DMS 273 treated with DMSO at 0.1 percent for 48 hours (cell line): ENCODE results near the gene RALY.

Experiments used
- DNase-seq: peaks from one replicate; lab custom pipeline; 2025; lab: John Stamatoyannopoulos, UW

Gene RALY

DNA sequence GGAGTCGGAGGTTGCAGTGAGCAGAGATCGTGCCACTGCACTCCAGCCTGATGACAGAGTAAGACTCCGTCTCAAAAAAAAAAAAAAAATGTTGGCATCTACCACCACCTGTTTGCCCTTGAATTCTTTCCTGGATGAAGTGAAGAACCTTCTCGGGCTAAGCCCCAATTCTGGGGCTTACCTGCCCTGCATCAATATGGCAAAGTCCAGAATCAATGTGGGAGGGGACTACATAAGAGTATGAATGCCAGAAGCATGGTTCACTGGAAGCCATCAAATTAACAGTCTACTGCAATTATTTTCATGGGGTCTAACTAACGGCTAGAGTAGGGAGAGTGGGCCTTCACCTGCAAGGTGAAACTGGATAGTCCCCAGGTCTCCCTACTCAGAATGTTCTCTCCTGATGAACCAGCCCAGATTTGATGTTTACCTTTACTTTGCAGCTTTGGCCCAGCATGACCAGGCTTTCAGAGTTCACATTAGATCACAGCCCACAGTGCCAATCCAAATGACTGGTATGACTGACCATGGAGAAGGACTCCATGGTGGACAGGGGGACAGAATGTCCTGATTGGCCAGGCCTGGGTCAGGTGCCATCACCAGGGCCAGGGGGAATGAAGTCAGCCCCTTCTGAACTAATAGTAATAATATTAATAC is 7.0 kb upstream of the RALY start:
- no peak for DNase-seq

DNA sequence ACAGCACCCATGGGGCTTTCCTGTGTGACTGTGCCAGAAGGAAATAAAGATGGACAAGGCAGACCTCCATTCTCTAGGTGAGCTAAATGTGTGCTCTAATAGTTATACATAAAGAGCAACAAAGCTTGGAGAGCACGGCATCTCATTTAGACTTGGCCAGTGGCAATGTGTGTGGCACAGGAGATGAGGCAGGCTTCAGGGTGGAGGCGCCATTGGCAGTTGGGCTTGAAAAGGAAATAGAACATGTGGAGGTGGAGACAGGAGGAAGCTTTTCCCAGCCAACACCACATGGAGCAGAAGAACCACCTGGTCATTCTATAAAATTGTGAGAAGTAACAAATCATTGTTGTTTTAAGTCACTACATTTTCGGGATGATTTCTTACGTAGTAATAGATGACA is 3.6 kb upstream of the RALY start:
- DNase-seq: no peak

- DNase-seq: no peak
Measured at GRCh38 chr20:33991502-33991901, 2.2 kb upstream of the RALY start.

DNA sequence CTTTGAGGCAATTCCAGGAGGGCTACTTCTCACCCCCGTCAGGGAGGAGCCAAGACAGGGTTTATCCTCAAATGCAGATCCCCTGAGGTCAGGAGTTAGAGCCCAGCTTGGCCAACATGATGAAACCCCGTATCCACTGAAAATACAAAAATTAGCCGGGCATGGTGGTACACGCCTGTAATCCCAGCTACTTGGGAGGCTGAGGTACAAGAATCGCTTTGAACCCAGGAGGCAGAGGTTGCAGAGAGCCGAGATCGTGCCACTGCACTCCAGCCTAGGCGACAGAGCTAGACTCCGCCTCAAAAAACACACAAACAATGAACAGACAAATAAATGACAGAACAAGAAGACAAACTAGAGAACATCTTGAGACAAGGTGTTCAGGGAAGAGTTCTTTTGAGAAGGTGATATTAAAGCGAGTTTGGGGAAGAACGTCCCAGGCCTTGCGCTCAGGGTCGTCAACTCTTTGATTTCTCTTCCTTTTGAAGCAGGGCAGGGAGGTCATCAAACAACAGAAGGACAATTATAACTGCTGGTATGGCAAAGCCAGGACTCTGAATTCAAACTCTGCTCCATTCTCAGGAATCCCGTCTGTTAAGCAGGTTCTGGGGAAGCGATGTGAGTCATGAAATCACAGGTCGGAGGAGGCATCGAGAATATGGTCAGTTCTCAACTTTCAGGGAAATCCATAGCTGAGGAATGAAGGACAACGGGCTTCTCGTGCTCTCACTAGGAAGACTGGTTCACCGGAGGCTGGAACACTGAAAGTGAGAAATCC is 1.4 kb upstream of the RALY start:
- no peak for DNase-seq

GRCh38 chr20:33992923-33993575 is 662 bp upstream of the RALY start:
- DNase-seq: peak; percentile 97

GRCh38 chr20:33994222-33994913 is 657 bp downstream of the RALY start:
- peak; percentile 14 for DNase-seq

DNA sequence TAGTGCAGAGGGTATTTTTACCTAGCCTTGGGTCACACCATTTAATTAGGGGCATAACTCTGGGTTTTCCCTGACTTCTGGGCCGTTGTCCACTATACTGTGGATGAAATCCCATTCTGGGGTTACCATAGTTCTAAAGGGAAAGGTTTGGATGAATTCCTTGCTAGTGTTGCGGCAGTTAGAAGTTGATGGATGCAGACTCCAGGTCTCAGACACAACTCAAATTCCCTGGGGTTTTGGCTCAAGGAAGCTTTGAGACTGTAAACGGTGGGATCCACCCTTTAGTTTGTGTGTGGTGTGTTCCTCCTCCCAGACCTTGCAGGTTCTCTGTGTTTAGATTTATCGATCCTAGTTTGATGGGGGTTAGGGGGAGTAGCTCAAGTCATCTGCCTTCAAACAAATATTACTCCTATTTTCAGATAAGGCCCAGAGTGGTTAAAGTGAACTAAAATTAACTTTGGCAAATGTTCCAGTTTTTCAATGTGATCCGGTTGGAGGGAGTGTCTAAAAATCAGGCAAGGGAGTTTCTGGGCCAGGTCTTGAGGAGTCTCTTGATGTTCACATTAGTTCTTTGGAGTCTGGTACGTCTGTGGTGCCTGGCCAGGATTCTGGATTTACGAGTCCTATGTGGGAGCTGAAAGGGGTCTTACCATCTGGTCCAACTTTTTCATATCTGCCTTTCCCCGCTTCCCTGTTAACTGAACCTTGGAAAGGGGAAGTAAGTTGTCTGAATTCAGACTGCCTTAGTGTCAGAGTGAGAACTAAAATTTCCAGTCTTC is 1.5 kb downstream of the RALY start:
- DNase-seq: no peak

- DNase-seq: no peak
Measured at GRCh38 chr20:33999025-33999649, 5.4 kb downstream of the RALY start.

- DNase-seq: no peak
Measured at GRCh38 chr20:34001378-34001777, 7.7 kb downstream of the RALY start.

DNA sequence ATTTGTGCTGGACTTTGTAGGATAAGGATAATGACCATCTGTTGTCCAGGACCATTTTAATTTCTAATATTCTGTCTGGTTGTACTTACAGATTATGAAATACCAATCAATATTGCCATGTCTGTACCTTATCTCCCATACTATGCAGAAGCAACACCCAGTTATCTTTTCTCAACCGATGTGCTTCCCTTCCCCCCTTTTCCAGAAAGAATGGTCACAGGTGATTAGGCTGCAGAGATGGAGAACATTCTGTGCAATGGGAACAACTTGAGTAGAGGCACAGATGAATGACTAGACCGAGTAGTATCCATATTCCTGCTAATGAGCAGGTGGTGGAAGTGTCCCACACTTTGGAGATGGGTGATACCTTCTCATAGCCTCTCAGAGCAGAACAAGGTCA is 10.5 kb downstream of the RALY start:
- DNase-seq: no peak

GRCh38 chr20:34004790-34005457 is 11.2 kb downstream of the RALY start:
- no peak for DNase-seq

DNA sequence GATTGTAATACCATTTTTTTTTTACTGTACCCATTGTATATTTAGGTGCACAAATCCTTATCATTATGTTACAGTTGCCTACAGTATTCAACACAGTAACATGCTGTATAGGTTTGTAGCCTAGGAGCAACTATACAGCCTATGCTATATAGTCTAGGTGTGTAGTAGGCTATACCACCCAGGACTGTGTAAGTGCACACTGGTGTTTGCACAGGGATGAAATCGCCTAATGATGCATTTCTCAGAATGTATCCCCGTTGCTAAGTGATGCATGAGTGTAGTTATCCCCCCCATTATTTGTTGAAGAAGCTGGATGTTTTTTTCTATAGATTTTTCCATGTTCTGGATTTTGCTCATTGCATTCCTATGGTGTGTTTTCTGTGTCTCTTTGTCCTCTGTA is 12.9 kb downstream of the RALY start:
- DNase-seq: no peak

GRCh38 chr20:34008477-34008876 is 14.8 kb downstream of the RALY start:
- no peak for DNase-seq

- DNase-seq: no peak
Measured at GRCh38 chr20:34010405-34010931, 16.8 kb downstream of the RALY start.

GRCh38 chr20:34011275-34011674 is 17.6 kb downstream of the RALY start:
- DNase-seq: no peak

GRCh38 chr20:34012330-34012729 is 18.6 kb downstream of the RALY start:
- DNase-seq: no peak

DNA sequence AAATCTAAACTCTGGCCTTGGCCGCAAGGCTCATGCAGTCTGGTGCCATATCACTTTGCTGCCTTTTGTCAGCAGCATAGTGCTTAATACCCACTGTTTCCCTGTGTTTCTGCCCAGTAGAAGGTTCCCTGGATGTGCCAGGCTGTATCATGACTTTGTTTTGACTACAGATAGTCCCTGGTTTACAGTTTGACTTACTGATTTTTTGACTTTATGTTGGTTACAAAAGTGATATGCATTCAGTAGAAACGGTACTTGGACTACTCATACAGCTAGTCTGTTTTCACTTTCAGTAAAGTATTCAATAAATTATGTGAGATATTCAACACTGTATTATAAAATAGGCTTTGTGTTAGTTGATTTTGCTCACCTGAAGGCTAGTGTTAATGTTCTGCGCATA is 19.0 kb downstream of the RALY start:
- no peak for DNase-seq

DNA sequence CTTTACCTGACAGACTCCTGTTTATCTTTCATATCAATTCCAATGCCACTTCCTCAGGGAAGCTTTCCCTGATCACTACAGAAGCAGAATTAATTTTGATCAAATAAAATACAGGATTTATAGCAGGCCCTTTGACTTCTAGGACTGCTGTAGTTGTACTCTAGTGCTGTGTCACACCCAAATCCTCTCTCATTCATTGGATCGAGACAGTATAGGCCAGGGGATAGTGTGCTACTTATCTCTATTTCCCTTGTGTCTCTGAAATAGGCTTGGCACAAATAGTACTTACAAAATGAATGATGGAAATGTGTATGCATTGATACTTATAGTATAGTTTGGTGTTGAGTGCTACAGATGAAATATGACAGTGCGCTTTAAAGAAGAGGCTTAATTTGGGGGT is 19.8 kb downstream of the RALY start:
- no peak for DNase-seq

DNA sequence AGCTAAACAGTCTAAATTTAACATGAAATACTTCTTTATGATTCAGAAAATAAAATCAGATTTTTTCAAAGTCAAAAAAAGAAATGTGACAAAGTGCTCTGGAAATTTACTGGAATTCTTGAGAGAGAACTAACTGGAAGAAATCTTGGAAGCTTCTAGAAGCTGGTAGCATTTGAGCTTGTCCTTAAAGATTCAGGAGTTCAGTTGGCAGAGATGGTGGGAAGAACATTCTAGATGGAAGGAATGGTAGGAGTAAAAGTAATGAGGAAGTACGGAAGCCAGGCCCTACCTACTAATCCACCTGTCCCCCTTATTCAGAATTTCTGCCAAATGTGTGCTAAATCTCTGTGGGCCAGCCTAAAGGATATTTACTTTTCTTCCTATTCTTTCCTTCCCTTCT is 21.2 kb downstream of the RALY start:
- no peak for DNase-seq
